Naive thymus-derived CD8-positive, alpha-beta T cell (primary cell): Measurements from ENCODE around the gene SEC11A. TPM values are rescaled to one million over a fixed set of nuclear protein-coding genes. Genes with fewer than 3 reads are reported as not detected.
"Not testable (repeated sequence)": the region's sequence is repeated elsewhere in the genome, so short reads cannot be mapped to it uniquely, and the experiment has no call there.

ENCODE experiments used
- ATAC-seq, 2 donors: fragments of 150-1000 bp; cut with Tn5 transposase in 1 of 2; sonication (Bioruptor Pico), chemical (Tn5 transposase) in 1 of 2; 1 replicate in 1 of 2; 2 replicates in 1 of 2; pipeline ENCODE4 v1.10.0; 2021; ENCODE audit warnings: mild to moderate bottlenecking in 2 of 2, moderate library complexity in 2 of 2
- POLR2A ChIA-PET: fragments of 350-600 bp; sonication (Branson Sonifier 250); formaldehyde crosslinking; loops from one replicate; lab custom pipeline; 2021; ENCODE audit warnings: antibody characterized with exemption; lab: Charles Lee
- DNase-seq, 10 donors: peaks; one replicate each; pipeline versions ENCODE4 v3.0.0 to v3.0.0-alpha.2; 2020 to 2022
- H3K27ac Mint-ChIP-seq, 10 donors: one replicate each; pipeline ENCODE4 v1.8.0; 2020 to 2022; ENCODE audit warnings: mild to moderate bottlenecking in 10 of 10, mixed read lengths in 10 of 10, moderate library complexity in 4 of 10, inconsistent platforms in 1 of 10
- H3K27me3 Mint-ChIP-seq, 5 donors: one replicate each; pipeline ENCODE4 v1.8.0; 2021 to 2022; ENCODE audit warnings: mixed read lengths in 5 of 5
- H3K36me3 Mint-ChIP-seq, 3 donors: one replicate each; pipeline ENCODE4 v1.8.0; 2020 to 2022; ENCODE audit warnings: mixed read lengths in 3 of 3, mild to moderate bottlenecking in 2 of 3, inconsistent platforms in 1 of 3
- H3K4me1 Mint-ChIP-seq, 4 donors: one replicate each; pipeline ENCODE4 v1.8.0; 2021 to 2022; ENCODE audit warnings: mixed read lengths in 4 of 4
- H3K4me3 Mint-ChIP-seq, 10 donors: one replicate each; pipeline ENCODE4 v1.8.0; 2020 to 2022; ENCODE audit warnings: mild to moderate bottlenecking in 10 of 10, mixed read lengths in 10 of 10, moderate library complexity in 6 of 10, inconsistent platforms in 1 of 10
- H3K9me3 Mint-ChIP-seq, 9 donors: one replicate each; pipeline ENCODE4 v1.8.0; 2020 to 2022; ENCODE audit warnings: mixed read lengths in 9 of 9, mild to moderate bottlenecking in 3 of 9, inconsistent platforms in 1 of 9, moderate library complexity in 1 of 9
- polyA plus RNA-seq, 3 donors: library from polyadenylated mRNA; unstranded; fragments of 300-500 nt; fragmentation: Illumina TruSeq; gene quantifications; one replicate each; pipeline ENCODE4 v1.2.3, GENCODE V29; 2021
- total RNA-seq, 8 experiments: library from RNA in 2 of 8; stranded (reverse) in 2 of 8; gene quantifications; one replicate each; pipeline ENCODE4 v1.2.3 and lab custom pipeline; 2021 to 2026

The SEC11A gene
- 10 to 100 TPM; 68.3 to 70.6 TPM for total RNA-seq
- polyA plus RNA-seq, result 100 to 1,000 TPM; 103 to 128 (median 119) TPM
- 39.5 to 58.6 (median 51.8) reads per million in 6 experiments for total RNA-seq (lab: John Stamatoyannopoulos, UW)

DNA sequence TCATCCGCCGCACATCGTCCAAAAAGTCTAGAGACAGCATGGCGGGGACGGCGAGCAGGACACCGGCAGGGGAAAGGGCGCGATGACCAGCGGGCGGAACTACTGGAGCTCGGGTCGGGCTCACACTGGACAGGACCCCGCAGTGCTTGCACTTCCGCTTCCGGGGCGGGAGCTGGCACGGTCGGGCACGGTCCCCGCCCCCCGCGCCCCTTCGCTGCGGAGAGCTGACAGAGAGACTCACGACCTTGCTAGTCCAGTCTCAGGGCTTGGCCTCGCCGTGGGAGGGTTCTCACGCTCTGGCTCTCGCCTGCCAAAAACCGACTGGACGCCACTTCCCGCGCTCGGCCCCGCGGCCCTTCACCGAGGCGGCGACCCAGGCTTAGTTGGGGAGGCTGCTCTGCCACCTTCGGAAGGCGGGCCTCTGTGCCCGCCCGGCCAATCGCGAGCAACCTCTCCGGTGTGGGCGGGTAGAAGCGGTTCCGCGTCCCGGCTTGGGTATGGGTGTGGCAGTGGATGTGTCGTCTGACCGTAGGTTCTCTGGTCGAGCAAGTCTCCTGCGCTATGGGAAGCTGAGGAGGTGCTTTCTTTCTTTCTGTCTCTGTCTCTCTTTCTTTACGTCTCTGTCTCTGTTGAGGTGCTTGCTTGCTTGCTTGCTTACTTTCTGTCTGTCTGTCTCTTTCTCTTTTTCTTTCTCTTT lies at the start of gene SEC11A:
Gene SEC11A, minus strand, starts transcription at position 104 of the 697 bp plus-strand sequence. Its CDS starts 64 bp downstream, at position 40.
- peak; percentile 95 for ATAC-seq
- peak; percentile 84 to 98 (median 88) for DNase-seq
- peak within 1 kb of the TSS; percentile 91 to 100 (median 94) for H3K4me3 Mint-ChIP-seq
- H3K9me3 Mint-ChIP-seq, result no peaks in the 10 kb centered on the region
- H3K4me1 Mint-ChIP-seq, result peaks cover 17 to 72% (median 50%) of the 10 kb centered on the region in 4 donors
- peaks cover 2 to 13% (median 5%) of the 10 kb centered on the region in 3 donors for H3K36me3 Mint-ChIP-seq
- POLR2A ChIA-PET, result interaction anchor here (0.5 to 15.6 kb wide), 18 partner anchors 9 to 983 kb away, joined by 3 to 434 read pairs (median 6); partner anchors contain the start of genes NMB, WDR73, ZNF592 and ZSCAN2
- peak within 1 kb of the TSS; percentile 94 to 100 (median 97) for H3K27ac Mint-ChIP-seq
- no peaks in the 10 kb centered on the region for H3K27me3 Mint-ChIP-seq

DNA sequence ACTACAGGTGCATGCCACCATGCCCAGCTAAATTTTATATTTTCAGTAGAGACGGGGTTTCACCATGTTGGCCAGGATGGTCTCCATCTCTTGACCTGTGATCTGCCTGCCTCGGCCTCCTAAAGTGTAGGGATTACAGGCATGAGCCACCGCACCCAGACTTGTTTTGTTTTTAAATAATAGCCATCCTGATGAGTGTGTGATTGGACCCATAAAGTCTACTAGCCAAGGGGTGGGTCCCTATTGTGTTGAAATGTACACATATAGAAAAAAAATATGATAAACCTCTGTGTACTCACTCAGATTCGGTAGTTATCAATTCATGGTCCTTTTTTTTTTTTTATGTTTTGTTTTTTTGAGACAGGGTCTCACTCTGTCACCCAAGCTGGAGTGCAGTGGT lies 49.7 kb upstream of the SEC11A start:
- H3K4me3 Mint-ChIP-seq, result no peak overlapping the region
- no peaks in the 10 kb centered on the region for H3K9me3 Mint-ChIP-seq
- DNase-seq, result no peak
- peaks cover 15 to 42% (median 32%) of the 10 kb centered on the region in 4 donors for H3K4me1 Mint-ChIP-seq
- POLR2A ChIA-PET, result no interaction called here
- no peaks in the 10 kb centered on the region for H3K27me3 Mint-ChIP-seq
- peaks cover 0 to 54% (median 9%) of the 10 kb centered on the region in 3 donors for H3K36me3 Mint-ChIP-seq
- H3K27ac Mint-ChIP-seq, result peak overlapping the region in 2 of 10 donors; percentile 32 to 72
- ATAC-seq, result no peak

DNA sequence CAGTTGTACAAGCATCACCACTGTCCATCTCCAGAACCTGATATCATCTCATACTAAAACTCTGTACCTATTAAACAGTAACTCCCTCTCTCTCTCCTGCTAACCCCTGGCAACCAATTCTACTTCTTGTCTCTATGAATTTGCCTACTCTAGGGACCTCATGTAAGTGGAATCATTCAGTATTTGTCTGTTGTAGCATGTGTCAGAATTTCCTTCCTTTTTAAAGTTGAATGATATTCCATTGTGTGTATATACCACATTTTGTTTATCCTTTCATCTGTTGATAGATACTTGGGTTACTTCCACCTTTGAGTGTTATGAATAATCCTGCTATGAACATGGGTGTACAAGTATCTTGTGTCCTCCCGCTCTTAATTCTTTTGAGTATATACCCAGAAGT lies 49.0 kb upstream of the SEC11A start:
- no peaks in the 10 kb centered on the region for H3K9me3 Mint-ChIP-seq
- DNase-seq (no peak), ATAC-seq (no peak)
- POLR2A ChIA-PET, result interaction anchor here (1.4 kb wide), 1 partner anchor 15 kb away, joined by 3 read pairs; no protein-coding TSS in a partner anchor
- H3K27me3 Mint-ChIP-seq, result no peaks in the 10 kb centered on the region
- H3K27ac Mint-ChIP-seq, result peak overlapping the region in 8 of 10 donors; percentile 9 to 77 (median 66)
- peak overlapping the region in 1 of 10 donors; percentile 20 for H3K4me3 Mint-ChIP-seq
- H3K4me1 Mint-ChIP-seq, result peaks cover 11 to 37% (median 27%) of the 10 kb centered on the region in 4 donors
- H3K36me3 Mint-ChIP-seq, result peaks cover 0 to 51% (median 9%) of the 10 kb centered on the region in 3 donors

DNA sequence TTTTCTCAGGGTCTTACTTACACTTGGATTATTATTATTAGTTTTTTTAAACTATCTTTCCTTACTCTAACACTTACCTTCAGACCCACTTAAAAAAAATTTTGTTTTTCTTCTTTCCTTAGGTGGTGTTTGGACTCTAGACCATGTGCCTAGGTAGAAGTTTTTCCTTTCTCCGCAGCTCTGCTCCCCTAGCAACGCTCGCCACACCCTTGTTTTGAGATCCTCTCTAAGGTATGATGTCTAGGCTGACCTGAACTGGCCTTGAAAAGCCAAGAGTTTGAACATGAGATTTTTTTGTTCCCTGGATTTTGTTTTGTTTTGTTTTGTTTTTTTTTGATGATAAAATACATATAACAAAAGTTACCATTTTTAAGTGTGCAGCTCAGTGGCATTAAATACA lies 48.6 kb upstream of the SEC11A start:
- no peaks in the 10 kb centered on the region for H3K9me3 Mint-ChIP-seq
- H3K27me3 Mint-ChIP-seq, result no peaks in the 10 kb centered on the region
- H3K27ac Mint-ChIP-seq, result peak overlapping the region in 9 of 10 donors; percentile 9 to 85 (median 69)
- peaks cover 0 to 49% (median 9%) of the 10 kb centered on the region in 3 donors for H3K36me3 Mint-ChIP-seq
- POLR2A ChIA-PET, result interaction anchor here (1.4 kb wide), 1 partner anchor 15 kb away, joined by 3 read pairs; no protein-coding TSS in a partner anchor
- DNase-seq (no peak), ATAC-seq (no peak)
- H3K4me1 Mint-ChIP-seq, result peaks cover 8 to 34% (median 23%) of the 10 kb centered on the region in 4 donors
- H3K4me3 Mint-ChIP-seq, result no peak overlapping the region

DNA sequence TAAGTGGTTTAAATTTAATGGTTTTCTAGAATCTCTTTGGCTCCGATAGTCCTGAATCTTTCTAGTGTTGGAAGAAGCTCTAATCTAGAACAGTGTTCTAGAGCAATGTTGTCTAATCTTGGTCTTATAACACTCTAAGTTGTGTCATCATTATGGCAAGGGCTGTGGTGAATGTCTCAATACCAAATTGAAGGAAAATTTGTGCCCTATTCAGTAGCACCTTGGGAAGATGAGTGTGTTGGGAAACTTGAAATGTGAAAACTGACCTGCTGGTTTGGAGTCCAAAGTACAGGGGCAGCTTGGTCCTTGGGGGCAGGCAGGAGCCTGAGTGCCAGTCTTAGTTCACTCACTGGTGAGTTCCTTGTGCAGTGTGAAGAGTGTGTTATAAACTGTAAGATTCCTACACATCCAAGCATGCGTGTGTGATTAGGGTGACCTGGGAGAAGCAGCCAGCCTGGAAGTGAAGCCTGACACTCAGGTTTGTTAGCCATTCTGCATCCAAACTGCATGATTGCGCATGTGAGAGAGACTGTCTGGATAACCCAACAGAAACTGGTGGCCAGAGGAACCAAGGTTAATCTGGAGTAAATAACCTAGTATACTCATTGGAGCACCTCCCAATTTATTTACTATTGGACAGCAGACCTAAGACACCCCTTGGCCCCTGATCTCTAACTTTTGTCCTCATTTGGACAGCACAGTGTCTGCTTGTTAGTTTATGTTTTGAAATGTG lies 47.1 kb upstream of the SEC11A start:
- POLR2A ChIA-PET, result interaction anchor here (0.6 kb wide), 1 partner anchor 112 kb away, joined by 3 read pairs; no protein-coding TSS in a partner anchor
- ATAC-seq (no peak), DNase-seq (no peak)
- Mint-ChIP-seq H3K4me3 (no peak overlapping the region), H3K27me3 (no peaks in the 10 kb centered on the region), H3K36me3 (peaks cover 0 to 33% (median 3%) of the 10 kb centered on the region in 3 donors), H3K4me1 (peaks cover 3 to 30% (median 18%) of the 10 kb centered on the region in 4 donors), H3K9me3 (no peaks in the 10 kb centered on the region), H3K27ac (peak overlapping the region in 2 of 10 donors; percentile 47 to 82)

DNA sequence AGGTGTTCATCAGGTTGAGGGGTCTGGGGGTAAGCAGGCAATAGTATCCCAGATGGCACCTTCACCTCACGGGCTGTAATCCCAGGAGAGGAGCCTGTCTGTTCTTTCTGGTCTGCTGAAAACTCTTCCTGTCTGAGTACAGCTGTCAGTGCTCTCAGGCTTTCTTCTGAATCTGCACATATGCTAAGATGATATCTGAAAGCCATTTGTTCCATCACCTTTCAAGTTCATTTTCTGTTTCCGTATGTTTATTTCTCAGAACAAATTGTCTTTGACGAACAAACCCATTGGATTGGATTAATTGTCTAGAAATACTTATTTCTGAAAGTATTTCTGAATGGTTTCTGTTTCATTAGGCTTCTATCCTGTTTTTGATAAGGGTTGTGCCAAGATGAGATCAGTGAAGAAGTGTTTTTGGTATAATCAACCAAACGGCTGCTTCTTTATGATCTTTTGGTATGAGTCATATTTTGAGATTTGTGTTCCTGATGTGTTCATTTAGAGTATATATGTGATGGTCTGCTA lies 45.7 kb upstream of the SEC11A start:
- POLR2A ChIA-PET, result interaction anchor here (0.6 kb wide), 1 partner anchor 103 kb away, joined by 3 read pairs; no protein-coding TSS in a partner anchor
- Mint-ChIP-seq H3K4me1 (peaks cover 6 to 32% (median 22%) of the 10 kb centered on the region in 4 donors), H3K27ac (no peak overlapping the region), H3K4me3 (no peak overlapping the region), H3K9me3 (no peaks in the 10 kb centered on the region), H3K36me3 (peaks cover 0 to 21% (median 3%) of the 10 kb centered on the region in 3 donors), H3K27me3 (no peaks in the 10 kb centered on the region)
- ATAC-seq (peak; percentile 65 to 72), DNase-seq (peak in 1 of 10 donors; percentile 19)

DNA sequence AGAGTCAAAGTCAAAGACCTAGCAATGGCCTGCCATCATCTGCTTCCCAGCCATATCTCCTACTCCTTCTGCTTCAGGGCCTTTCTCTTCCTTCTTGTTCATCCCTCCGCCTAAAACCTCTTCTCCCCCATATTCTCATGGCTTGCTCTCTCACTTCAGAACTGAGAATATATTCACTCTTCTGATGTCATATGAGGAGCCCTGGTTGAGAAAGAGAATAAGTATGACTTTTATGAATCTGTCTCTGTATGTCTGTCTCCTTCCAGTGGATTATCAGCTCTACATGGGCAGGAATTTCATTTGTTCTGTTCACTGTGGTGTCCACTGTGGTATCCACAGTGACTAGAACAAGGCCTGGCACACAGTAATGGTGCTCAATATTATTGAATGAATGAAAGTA lies 44.3 kb upstream of the SEC11A start:
- no peak overlapping the region for H3K4me3 Mint-ChIP-seq
- no peak overlapping the region for H3K27ac Mint-ChIP-seq
- DNase-seq (no peak), ATAC-seq (no peak)
- H3K4me1 Mint-ChIP-seq, result peaks cover 15 to 38% (median 28%) of the 10 kb centered on the region in 4 donors
- POLR2A ChIA-PET, result interaction anchor here (0.6 kb wide), 1 partner anchor 106 kb away, joined by 4 read pairs; the partner anchor contains the start of gene WDR73
- no peaks in the 10 kb centered on the region for H3K9me3 Mint-ChIP-seq
- no peaks in the 10 kb centered on the region for H3K27me3 Mint-ChIP-seq
- peaks cover 0 to 11% (median 3%) of the 10 kb centered on the region in 3 donors for H3K36me3 Mint-ChIP-seq

DNA sequence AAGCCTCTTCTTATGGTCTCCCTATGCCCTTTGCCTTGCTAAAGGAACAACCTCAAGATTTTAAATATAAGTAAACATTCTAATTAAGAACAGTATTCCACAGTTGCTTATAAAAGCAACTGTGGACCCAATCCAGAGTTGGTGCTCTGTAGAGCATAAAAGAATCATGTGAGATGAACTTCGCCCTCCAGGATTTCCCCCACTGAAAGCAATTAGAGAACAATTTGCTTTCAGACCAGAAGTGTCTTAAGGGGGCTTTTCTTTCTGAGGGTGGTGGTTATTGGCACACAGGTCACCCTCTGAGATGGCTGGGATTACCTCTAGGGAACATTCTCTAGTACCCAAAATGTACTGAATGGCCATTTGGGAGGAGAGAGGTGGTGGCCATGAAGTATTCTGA lies 43.1 kb upstream of the SEC11A start:
- Mint-ChIP-seq H3K9me3 (no peaks in the 10 kb centered on the region), H3K27me3 (no peaks in the 10 kb centered on the region), H3K36me3 (peaks cover 0 to 6% (median 0%) of the 10 kb centered on the region in 3 donors), H3K27ac (peak overlapping the region in 5 of 10 donors; percentile 10 to 84 (median 38)), H3K4me1 (peaks cover 20 to 36% (median 30%) of the 10 kb centered on the region in 4 donors), H3K4me3 (peak overlapping the region in 1 of 10 donors; percentile 29)
- no peak for ATAC-seq
- DNase-seq, result no peak
- POLR2A ChIA-PET, result interaction anchor here (0.6 kb wide), 2 partner anchors 18 to 95 kb away, joined by 4 to 10 read pairs; no protein-coding TSS in a partner anchor

DNA sequence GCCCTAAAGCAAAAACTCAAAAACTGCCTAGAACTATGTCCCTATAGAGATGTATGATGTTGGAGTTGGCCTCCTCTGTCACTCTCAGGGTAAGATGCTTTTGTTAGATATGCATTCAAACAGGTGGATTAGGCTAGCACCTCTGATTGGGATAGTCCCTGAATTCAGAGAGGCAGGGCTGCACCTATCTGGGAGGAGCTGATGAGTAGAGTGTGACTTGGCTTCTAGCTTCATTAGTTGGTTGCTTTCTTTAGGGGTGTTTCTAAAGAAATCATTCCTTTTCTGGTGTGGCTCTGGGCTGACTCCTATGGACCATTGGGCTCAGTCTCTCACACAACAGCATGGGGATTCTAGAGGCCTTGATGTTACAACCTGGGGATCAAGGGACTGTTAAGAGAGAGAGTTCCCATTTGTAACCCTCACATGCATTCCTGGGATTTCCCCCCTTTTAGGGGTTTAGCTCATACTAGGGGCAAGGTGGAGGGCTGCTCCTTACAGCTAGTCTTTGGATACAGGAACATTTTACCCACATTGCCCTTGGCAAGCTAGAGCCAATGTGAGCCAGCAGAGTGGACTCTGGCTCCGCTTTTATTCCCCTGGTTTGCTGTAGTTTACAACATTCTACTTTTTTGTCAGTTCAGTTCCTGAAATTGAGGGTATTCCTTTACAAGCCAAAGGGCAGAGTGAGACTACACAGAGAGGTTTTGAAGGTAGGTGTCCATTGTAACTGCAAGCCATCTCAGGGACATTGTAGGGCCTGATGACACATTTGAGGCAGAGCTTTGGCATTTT lies 40.0 kb upstream of the SEC11A start:
- peaks cover 0 to 16% (median 0%) of the 10 kb centered on the region in 3 donors for H3K36me3 Mint-ChIP-seq
- POLR2A ChIA-PET, result no interaction called here
- no peaks in the 10 kb centered on the region for H3K27me3 Mint-ChIP-seq
- peak overlapping the region in 8 of 10 donors; percentile 11 to 80 (median 54) for H3K27ac Mint-ChIP-seq
- no peaks in the 10 kb centered on the region for H3K9me3 Mint-ChIP-seq
- peak overlapping the region in 3 of 10 donors; percentile 6 to 58 (median 9) for H3K4me3 Mint-ChIP-seq
- no peak for DNase-seq
- no peak for ATAC-seq
- H3K4me1 Mint-ChIP-seq, result peaks cover 28 to 53% (median 52%) of the 10 kb centered on the region in 4 donors

DNA sequence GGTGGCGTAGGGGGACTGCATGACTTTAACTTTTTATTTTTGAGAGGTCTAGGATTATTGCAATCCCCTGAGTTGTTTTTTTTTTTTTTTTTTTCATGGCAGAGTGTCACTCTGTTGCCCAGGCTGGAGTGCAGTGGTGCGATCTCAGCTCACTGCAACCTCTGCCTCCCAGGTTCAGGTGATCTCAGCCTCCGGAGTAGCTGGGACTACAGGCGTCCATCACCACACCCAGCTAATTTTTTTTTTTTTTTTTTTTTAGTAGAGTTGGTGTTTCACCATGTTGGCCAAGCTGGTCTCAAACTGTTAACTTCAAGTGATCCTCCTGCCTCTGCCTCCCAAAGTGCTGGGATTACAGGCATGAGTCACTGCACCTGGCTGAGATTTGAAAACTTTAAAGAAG lies 39.0 kb upstream of the SEC11A start:
- POLR2A ChIA-PET, result interaction anchor here (0.6 kb wide), 2 partner anchors 43 to 84 kb away, joined by 3 to 6 read pairs; no protein-coding TSS in a partner anchor
- not testable (repeated sequence) for DNase-seq, H3K27me3 Mint-ChIP-seq, H3K9me3 Mint-ChIP-seq, ATAC-seq
- Mint-ChIP-seq H3K27ac (peak overlapping the region in 3 of 10 donors; percentile 19 to 61 (median 41)), H3K4me3 (peak overlapping the region in 2 of 10 donors; percentile 26 to 36), H3K4me1 (peaks cover 35 to 63% (median 62%) of the 10 kb centered on the region in 4 donors), H3K36me3 (peaks cover 0 to 16% (median 0%) of the 10 kb centered on the region in 3 donors)

DNA sequence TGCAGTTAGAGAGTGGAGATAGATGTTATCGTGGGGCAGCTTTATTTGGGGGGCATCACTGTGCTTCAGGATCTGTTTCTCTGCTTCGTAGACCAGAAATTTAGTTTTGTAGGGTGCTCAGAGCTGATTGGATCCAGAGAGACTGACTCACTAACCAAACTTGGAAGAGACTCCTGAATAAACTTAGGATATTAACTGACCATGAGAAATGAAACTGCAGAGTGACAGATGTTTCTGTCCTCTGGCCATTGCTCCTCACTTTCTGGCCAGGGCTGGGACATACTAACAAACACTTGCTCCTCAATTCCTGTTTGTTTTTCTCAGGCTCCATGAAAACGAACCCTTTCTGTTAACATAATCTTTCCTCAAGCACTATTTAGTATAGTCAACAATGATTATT lies 36.8 kb upstream of the SEC11A start:
- Mint-ChIP-seq H3K27ac (peak overlapping the region in 8 of 10 donors; percentile 9 to 71 (median 48)), H3K27me3 (no peaks in the 10 kb centered on the region), H3K36me3 (peaks cover 0 to 16% (median 0%) of the 10 kb centered on the region in 3 donors), H3K9me3 (no peaks in the 10 kb centered on the region), H3K4me3 (peak overlapping the region in 8 of 10 donors; percentile 0 to 34 (median 13)), H3K4me1 (peaks cover 41 to 74% (median 71%) of the 10 kb centered on the region in 4 donors)
- POLR2A ChIA-PET, result interaction anchor here (0.7 to 11.5 kb wide), 6 partner anchors 19 to 118 kb away, joined by 3 to 434 read pairs (median 4); partner anchors contain the start of gene SEC11A
- ATAC-seq (no peak), DNase-seq (no peak)
